ENCODE measurements around the gene SLC66A2. TPM values are rescaled to one million over a fixed set of nuclear protein-coding genes. Genes with fewer than 3 reads are reported as not detected.

SLC66A2 gene
- total RNA-seq, 3 donors from 2014 or later (not counting 1 experiment from before 2014, with no cell fraction given) = 51.2 to 62.4 (median 54.1) TPM

DNA sequence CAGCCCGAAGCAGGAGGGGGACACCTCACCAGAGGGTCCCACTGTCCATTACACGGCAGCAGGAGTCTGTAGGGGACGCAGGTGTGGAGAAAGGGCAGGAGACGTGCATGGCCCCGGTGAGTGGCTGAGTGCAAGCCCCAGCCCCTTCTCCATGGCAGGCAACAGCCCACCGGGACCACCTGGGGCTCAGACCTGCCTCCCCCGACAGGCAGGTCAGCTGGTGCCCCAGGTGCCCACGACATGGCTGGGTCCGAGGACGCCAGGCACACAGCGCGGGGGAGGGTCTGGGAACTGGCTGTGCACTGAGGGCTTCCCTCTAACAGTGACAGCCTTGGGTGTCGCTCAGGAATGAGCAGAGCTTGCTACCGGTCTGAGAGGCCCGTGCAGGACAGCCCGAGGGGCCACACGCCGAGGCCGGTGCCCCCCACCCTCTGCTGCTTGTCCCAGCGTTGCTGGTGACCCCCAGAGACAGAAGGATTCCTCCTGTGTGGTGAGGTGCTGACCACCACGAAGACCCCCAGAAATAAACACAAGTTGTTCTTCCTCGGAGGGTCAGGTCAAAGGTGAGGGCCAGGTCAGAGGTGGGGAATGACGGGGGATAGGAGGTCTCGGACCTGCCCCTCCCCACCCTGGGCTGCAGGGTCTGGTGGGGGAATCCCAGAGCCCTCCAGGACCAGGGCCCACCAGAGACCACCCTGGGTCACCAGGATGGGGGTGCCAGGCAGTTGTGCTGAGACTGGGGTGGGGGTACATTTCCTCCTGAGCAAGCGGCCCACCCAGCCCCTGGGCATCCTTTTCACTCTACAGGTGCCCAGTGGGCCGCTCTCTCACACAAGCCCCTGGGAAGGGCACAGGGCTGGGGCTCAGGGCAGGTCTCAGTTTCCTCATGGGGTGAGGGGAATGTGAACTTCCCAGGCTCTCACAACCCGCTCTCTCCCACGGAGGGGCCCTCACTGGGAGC, 50.6 kb downstream of the SLC66A2 start:
- intact Hi-C loops (cut with micrococcal nuclease) = no loop called here
- Histone ChIP-seq H3K27me3 (ENCODE audit: control insufficient read depth, insufficient read depth, low read length) (no peaks in the 10 kb centered on the region), H3K4me3 (ENCODE audit: low read length) (no peak overlapping the region), H3K27ac (ENCODE audit: low read length) (no peak overlapping the region), H3K4me1 (ENCODE audit: control insufficient read depth, insufficient read depth, low read length) (no peaks in the 10 kb centered on the region), H3K9me3 (ENCODE audit: control insufficient read depth, insufficient read depth, low read length) (peaks cover 26% of the 10 kb centered on the region), H3K36me3 (ENCODE audit: control insufficient read depth, insufficient read depth, low read length) (peaks cover 2% of the 10 kb centered on the region)
- no peaks in the 10 kb centered on the region for H3K27me3 Mint-ChIP-seq (ENCODE audit: low read depth in 2 of 2)
- peaks cover 16% of the 10 kb centered on the region for H3K36me3 Mint-ChIP-seq
- no peak for DNase-seq
- TF ChIP-seq, protein P1, sequence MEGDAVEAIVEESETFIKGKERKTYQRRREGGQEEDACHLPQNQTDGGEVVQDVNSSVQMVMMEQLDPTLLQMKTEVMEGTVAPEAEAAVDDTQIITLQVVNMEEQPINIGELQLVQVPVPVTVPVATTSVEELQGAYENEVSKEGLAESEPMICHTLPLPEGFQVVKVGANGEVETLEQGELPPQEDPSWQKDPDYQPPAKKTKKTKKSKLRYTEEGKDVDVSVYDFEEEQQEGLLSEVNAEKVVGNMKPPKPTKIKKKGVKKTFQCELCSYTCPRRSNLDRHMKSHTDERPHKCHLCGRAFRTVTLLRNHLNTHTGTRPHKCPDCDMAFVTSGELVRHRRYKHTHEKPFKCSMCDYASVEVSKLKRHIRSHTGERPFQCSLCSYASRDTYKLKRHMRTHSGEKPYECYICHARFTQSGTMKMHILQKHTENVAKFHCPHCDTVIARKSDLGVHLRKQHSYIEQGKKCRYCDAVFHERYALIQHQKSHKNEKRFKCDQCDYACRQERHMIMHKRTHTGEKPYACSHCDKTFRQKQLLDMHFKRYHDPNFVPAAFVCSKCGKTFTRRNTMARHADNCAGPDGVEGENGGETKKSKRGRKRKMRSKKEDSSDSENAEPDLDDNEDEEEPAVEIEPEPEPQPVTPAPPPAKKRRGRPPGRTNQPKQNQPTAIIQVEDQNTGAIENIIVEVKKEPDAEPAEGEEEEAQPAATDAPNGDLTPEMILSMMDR (IDR thresholded peaks at IDR 0.05) = no peak
- peaks cover 6 to 17% of the 10 kb centered on the region in 2 donors for H3K9me3 Mint-ChIP-seq
- no peak for ATAC-seq
- 96% methylated on average over 27 of the region's 28 CpGs for WGBS (ENCODE audit: insufficient coverage)
- H3K4me1 Mint-ChIP-seq = peaks cover 0 to 5% of the 10 kb centered on the region in 2 donors
- no peak overlapping the region for H3K4me3 Mint-ChIP-seq
- H3K27ac Mint-ChIP-seq = no peak overlapping the region

DNA sequence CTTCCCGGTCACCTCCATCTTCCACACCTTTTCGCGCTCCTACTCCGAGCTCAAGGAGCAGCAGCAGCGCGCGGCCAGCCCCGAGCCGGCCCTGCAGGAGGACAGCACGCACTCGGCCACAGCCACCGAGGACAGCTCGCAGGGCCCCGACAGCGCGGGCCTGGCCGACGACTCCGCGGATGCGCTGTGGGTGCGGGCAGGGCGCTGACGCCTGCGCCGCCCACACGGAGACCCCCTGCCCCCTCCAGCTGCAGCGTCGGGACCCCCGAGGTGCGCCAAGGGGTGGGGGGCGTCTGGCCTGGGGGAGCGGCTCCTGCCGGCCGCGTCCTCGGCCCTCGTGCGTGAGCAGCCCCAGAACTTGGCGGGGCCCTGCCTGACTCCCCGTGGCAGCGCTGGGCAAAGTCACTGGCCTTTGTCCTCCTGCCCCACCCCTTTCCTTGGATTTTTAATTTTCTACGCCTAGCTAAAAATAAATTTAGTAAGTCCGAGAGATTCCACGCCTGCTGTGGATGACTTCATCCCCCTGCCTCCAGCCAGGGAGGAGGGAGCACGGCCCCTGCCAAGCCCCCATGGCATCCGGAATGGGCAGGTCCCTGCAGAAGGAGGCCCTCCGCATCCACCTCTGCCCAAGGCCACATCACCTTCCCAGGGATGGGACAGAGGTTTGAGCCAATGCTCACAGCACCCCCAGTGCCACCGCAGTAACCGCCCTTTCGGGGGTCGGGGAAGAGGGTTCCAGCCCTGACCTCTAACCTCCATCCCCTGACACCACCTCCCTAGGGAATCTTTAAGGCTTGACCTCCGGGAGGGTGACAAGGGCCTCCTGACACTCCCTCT, 51.6 kb downstream of the SLC66A2 start:
- Histone ChIP-seq H3K36me3 (ENCODE audit: control insufficient read depth, insufficient read depth, low read length) (peaks cover 2% of the 10 kb centered on the region), H3K4me1 (ENCODE audit: control insufficient read depth, insufficient read depth, low read length) (no peaks in the 10 kb centered on the region), H3K27ac (ENCODE audit: low read length) (no peak overlapping the region), H3K27me3 (ENCODE audit: control insufficient read depth, insufficient read depth, low read length) (no peaks in the 10 kb centered on the region), H3K4me3 (ENCODE audit: low read length) (no peak overlapping the region), H3K9me3 (ENCODE audit: control insufficient read depth, insufficient read depth, low read length) (peaks cover 28% of the 10 kb centered on the region)
- intact Hi-C loops (cut with micrococcal nuclease) = no loop called here
- peaks cover 15 to 27% of the 10 kb centered on the region in 2 donors for H3K9me3 Mint-ChIP-seq
- peaks cover 24% of the 10 kb centered on the region for H3K36me3 Mint-ChIP-seq
- DNase-seq (no peak), ATAC-seq (peak in 1 of 3 donors; percentile 11)
- H3K4me1 Mint-ChIP-seq = peaks cover 0 to 5% of the 10 kb centered on the region in 2 donors
- no peak overlapping the region for H3K27ac Mint-ChIP-seq
- TF ChIP-seq, protein P1 (IDR thresholded peaks at IDR 0.05) = no peak
- H3K27me3 Mint-ChIP-seq (ENCODE audit: low read depth in 2 of 2) = no peaks in the 10 kb centered on the region
- 90% methylated on average over 53 of the region's 53 CpGs for WGBS (ENCODE audit: insufficient coverage)
- no peak overlapping the region for H3K4me3 Mint-ChIP-seq

DNA sequence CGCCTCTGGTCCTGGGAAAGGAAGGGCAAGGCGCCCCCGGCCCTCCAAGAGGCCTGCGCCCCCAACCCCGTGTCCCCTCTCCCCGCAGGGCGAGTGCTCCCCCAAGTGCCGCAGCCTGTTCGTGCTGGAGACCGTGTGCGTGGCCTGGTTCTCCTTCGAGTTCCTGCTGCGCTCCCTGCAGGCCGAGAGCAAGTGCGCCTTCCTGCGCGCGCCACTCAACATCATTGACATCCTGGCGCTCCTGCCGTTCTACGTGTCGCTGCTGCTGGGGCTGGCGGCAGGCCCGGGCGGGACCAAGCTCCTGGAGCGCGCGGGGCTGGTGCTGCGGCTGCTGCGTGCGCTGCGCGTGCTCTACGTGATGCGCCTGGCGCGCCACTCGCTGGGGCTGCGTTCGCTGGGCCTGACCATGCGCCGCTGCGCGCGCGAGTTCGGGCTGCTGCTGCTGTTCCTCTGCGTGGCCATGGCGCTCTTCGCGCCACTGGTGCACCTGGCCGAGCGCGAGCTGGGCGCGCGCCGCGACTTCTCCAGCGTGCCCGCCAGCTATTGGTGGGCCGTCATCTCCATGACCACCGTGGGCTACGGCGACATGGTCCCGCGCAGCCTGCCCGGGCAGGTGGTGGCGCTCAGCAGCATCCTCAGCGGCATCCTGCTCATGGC, 52.4 kb downstream of the SLC66A2 start:
- peaks cover 24% of the 10 kb centered on the region for H3K36me3 Mint-ChIP-seq
- no peak overlapping the region for H3K27ac ChIP-seq (ENCODE audit: low read length)
- H3K9me3 ChIP-seq (ENCODE audit: control insufficient read depth, insufficient read depth, low read length) = peaks cover 29% of the 10 kb centered on the region
- intact Hi-C loops (cut with micrococcal nuclease) = no loop called here
- peaks cover 20 to 30% of the 10 kb centered on the region in 2 donors for H3K9me3 Mint-ChIP-seq
- H3K4me3 Mint-ChIP-seq = no peak overlapping the region
- H3K4me1 Mint-ChIP-seq = peaks cover 0 to 5% of the 10 kb centered on the region in 2 donors
- TF ChIP-seq, protein P1 (IDR thresholded peaks at IDR 0.05) = no peak
- DNase-seq (peak in 1 of 2 donors; percentile 14), ATAC-seq (no peak)
- H3K4me1 ChIP-seq (ENCODE audit: control insufficient read depth, insufficient read depth, low read length) = no peaks in the 10 kb centered on the region
- no peak overlapping the region for H3K4me3 ChIP-seq (ENCODE audit: low read length)
- no peaks in the 10 kb centered on the region for H3K27me3 Mint-ChIP-seq (ENCODE audit: low read depth in 2 of 2)
- 86% methylated on average over 70 of the region's 70 CpGs for WGBS (ENCODE audit: insufficient coverage)
- H3K27ac Mint-ChIP-seq = no peak overlapping the region
- peaks cover 2% of the 10 kb centered on the region for H3K36me3 ChIP-seq (ENCODE audit: control insufficient read depth, insufficient read depth, low read length)
- H3K27me3 ChIP-seq (ENCODE audit: control insufficient read depth, insufficient read depth, low read length) = no peaks in the 10 kb centered on the region
